ENCODE results near the gene EVI5. TPM values are rescaled to one million over a fixed set of nuclear protein-coding genes. Genes with fewer than 3 reads are reported as not detected.

Gene EVI5
- total RNA-seq, 1 donor from 2014 or later = 80.4 TPM

- no peaks in the 10 kb centered on the region for H4K20me1 ChIP-seq (ENCODE audit: insufficient read depth, low read length)
- no peaks in the 10 kb centered on the region for H3K27me3 ChIP-seq (ENCODE audit: insufficient read depth, low read length)
- H3K27me3 Mint-ChIP-seq (ENCODE audit: low read depth, unreplicated experiment) = peaks cover 3% of the 10 kb centered on the region
- no peak overlapping the region for H2AFZ ChIP-seq (ENCODE audit: low read depth, low read length)
- H3K36me3 ChIP-seq (ENCODE audit: insufficient read depth, low read length) = no peaks in the 10 kb centered on the region
- no peaks in the 10 kb centered on the region for H3K79me2 ChIP-seq (ENCODE audit: insufficient read depth, low read length)
- no peak overlapping the region for H3K4me3 ChIP-seq (ENCODE audit: insufficient read depth, low read depth, low read length)
- FAIRE-seq (no peak), DNase-seq (ENCODE audit: low read depth) (peak; percentile 76)
- no peak overlapping the region for H3K9ac ChIP-seq (ENCODE audit: low read length)
- no peaks in the 10 kb centered on the region for H3K9me3 Mint-ChIP-seq (ENCODE audit: unreplicated experiment)
- no peak overlapping the region for H3K27ac ChIP-seq (ENCODE audit: low read depth, low read length)
- no peak for TF ChIP-seq CTCF (IDR thresholded peaks at IDR 0.05; ENCODE audit: insufficient read depth, low read depth, low read length)
- TF ChIP-seq EZH2 (IDR thresholded peaks at IDR 0.05; ENCODE audit: insufficient read depth, low read length) = no peak
- no peak overlapping the region for H3K4me2 ChIP-seq (ENCODE audit: low read length)
- H3K27ac Mint-ChIP-seq (ENCODE audit: unreplicated experiment) = peak overlapping the region; percentile 2
- H3K4me3 Mint-ChIP-seq (ENCODE audit: unreplicated experiment) = no peak overlapping the region
- peaks cover 19% of the 10 kb centered on the region for H3K4me1 Mint-ChIP-seq (ENCODE audit: low read depth, unreplicated experiment)
- H3K4me1 ChIP-seq (ENCODE audit: insufficient read depth, low read length) = no peaks in the 10 kb centered on the region
- no peaks in the 10 kb centered on the region for H3K9me3 ChIP-seq (ENCODE audit: insufficient read depth, low read depth, low read length)
- no peaks in the 10 kb centered on the region for H3K36me3 Mint-ChIP-seq (ENCODE audit: low read depth, unreplicated experiment)
These were observed 38.0 kb upstream of the EVI5 start for GRCh38 chr1:92822879-92823278.

- no peak for FAIRE-seq
These were observed 35.6 kb upstream of the EVI5 start for GRCh38 chr1:92820551-92820950.

More at GRCh38 chr1:92820551-92820950, 35.6 kb upstream of the EVI5 start:
- Mint-ChIP-seq H3K4me1 (ENCODE audit: low read depth, unreplicated experiment) (peaks cover 19% of the 10 kb centered on the region), H3K27ac (ENCODE audit: unreplicated experiment) (no peak overlapping the region), H3K4me3 (ENCODE audit: unreplicated experiment) (no peak overlapping the region), H3K27me3 (ENCODE audit: low read depth, unreplicated experiment) (peaks cover 3% of the 10 kb centered on the region), H3K9me3 (ENCODE audit: unreplicated experiment) (no peaks in the 10 kb centered on the region), H3K36me3 (ENCODE audit: low read depth, unreplicated experiment) (no peaks in the 10 kb centered on the region)
- Histone ChIP-seq H3K36me3 (ENCODE audit: insufficient read depth, low read length) (no peaks in the 10 kb centered on the region), H3K79me2 (ENCODE audit: insufficient read depth, low read length) (no peaks in the 10 kb centered on the region), H3K27ac (ENCODE audit: low read depth, low read length) (no peak overlapping the region), H3K4me3 (ENCODE audit: insufficient read depth, low read depth, low read length) (no peak overlapping the region), H3K9me3 (ENCODE audit: insufficient read depth, low read depth, low read length) (no peaks in the 10 kb centered on the region), H2AFZ (ENCODE audit: low read depth, low read length) (no peak overlapping the region), H3K4me2 (ENCODE audit: low read length) (no peak overlapping the region), H3K4me1 (ENCODE audit: insufficient read depth, low read length) (no peaks in the 10 kb centered on the region), H3K9ac (ENCODE audit: low read length) (no peak overlapping the region), H4K20me1 (ENCODE audit: insufficient read depth, low read length) (no peaks in the 10 kb centered on the region), H3K27me3 (ENCODE audit: insufficient read depth, low read length) (no peaks in the 10 kb centered on the region)
- DNase-seq (ENCODE audit: low read depth) = no peak
- no peak for TF ChIP-seq CTCF (IDR thresholded peaks at IDR 0.05; ENCODE audit: insufficient read depth, low read depth, low read length)
- TF ChIP-seq EZH2 (IDR thresholded peaks at IDR 0.05; ENCODE audit: insufficient read depth, low read length) = no peak
